Mucosa of descending colon (tissue), 3 donors: ENCODE data around the gene NDUFV2. TPM values are rescaled to one million over a fixed set of nuclear protein-coding genes. Genes with fewer than 3 reads are reported as not detected.
"Not testable (repeated sequence)": the region's sequence is repeated elsewhere in the genome, so short reads cannot be mapped to it uniquely, and the experiment has no call there.

Source experiments
- ATAC-seq: fragments of 200-7000 bp; cut with Tn5 transposase; one replicate; pipeline ENCODE4 v1.9.1; 2020; ENCODE audit warnings: mild to moderate bottlenecking, moderate library complexity
- DNase-seq, 3 donors: peaks; one replicate each; pipeline ENCODE4 v3.0.0-alpha.2; 2020
- H3K36me3 ChIP-seq: fragments of 200-600 bp; one replicate; pipeline ENCODE4 v1.8.0; 2021; ENCODE audit warnings: low read depth, mild to moderate bottlenecking
- H3K4me1 ChIP-seq: fragments of 200-600 bp; one replicate; pipeline ENCODE4 v1.8.0; 2021; ENCODE audit warnings: low read depth, mild to moderate bottlenecking
- H3K4me3 ChIP-seq: fragments of 200-600 bp; one replicate; pipeline ENCODE4 v1.8.0; 2021; ENCODE audit warnings: mild to moderate bottlenecking
- H3K9me3 ChIP-seq: fragments of 200-600 bp; one replicate; pipeline ENCODE4 v1.8.0; 2021; ENCODE audit warnings: mild to moderate bottlenecking
- CTCF ChIP-seq: fragments of 200-600 bp; IDR thresholded peaks from one replicate; pipeline ENCODE4 v1.8.0; 2022; ENCODE audit warnings: antibody characterized with exemption, mild to moderate bottlenecking
- intact Hi-C, 2 donors: fragments of 100-400 bp; cut with DNase I in 1 of 2; cut with micrococcal nuclease in 1 of 2; formaldehyde crosslinking; loops; one replicate each; pipeline versions ENCODE4 v1.11.0 to v1.11.1; 2022; cut with DNase I, micrococcal nuclease
- total RNA-seq, 3 donors: library from RNA; stranded (reverse); fragmentation: NEBNext Ultra II Directional in 2 of 3; extraction: Animal tissue kit (Norgen Biotek cat#: 25700) in 2 of 3; gene quantifications; one replicate each; pipeline versions ENCODE4 v1.2.1 to v1.2.4, GENCODE V29; 2021 to 2023
- donor health status: DM: no; HTN: no; CAD: no; lungs with moderate emphysema.
- donor health status: DM: no; HTN: no; CAD: no.
- donor health status: DM: no; HTN: yes; CAD: no.

The NDUFV2 gene
- total RNA-seq, 3 donors from 2014 or later: 146 to 199 (median 163) TPM

GRCh38 chr18:9082711-9083510, 19.6 kb upstream of the NDUFV2 start:
- H3K4me3 ChIP-seq: no peak overlapping the region
- H3K36me3 ChIP-seq: no peaks in the 10 kb centered on the region
- no peaks in the 10 kb centered on the region for H3K4me1 ChIP-seq
- ATAC-seq (peak; percentile 64), DNase-seq (no peak)
- TF ChIP-seq CTCF: no peak
- H3K9me3 ChIP-seq: no peaks in the 10 kb centered on the region
- intact Hi-C loops: no loop called here

- DNase-seq (no peak), ATAC-seq (no peak)
- Histone ChIP-seq H3K36me3 (no peaks in the 10 kb centered on the region), H3K9me3 (no peaks in the 10 kb centered on the region), H3K4me3 (no peak overlapping the region), H3K4me1 (no peaks in the 10 kb centered on the region)
- no peak for TF ChIP-seq CTCF
- intact Hi-C loops: no loop called here
Observed at GRCh38 chr18:9086015-9086414, 16.5 kb upstream of the NDUFV2 start.

GRCh38 chr18:9086624-9087023, 15.9 kb upstream of the NDUFV2 start:
- no peak for DNase-seq
- intact Hi-C loops: no loop called here
- H3K9me3 ChIP-seq: no peaks in the 10 kb centered on the region
- TF ChIP-seq CTCF: no peak
- H3K36me3 ChIP-seq: no peaks in the 10 kb centered on the region
- ATAC-seq: no peak
- H3K4me3 ChIP-seq: no peak overlapping the region
- H3K4me1 ChIP-seq: no peaks in the 10 kb centered on the region

GRCh38 chr18:9087144-9087543, 15.4 kb upstream of the NDUFV2 start:
- intact Hi-C loops: no loop called here
- H3K4me3 ChIP-seq: no peak overlapping the region
- no peak for DNase-seq
- no peak for ATAC-seq
- no peak for TF ChIP-seq CTCF
- no peaks in the 10 kb centered on the region for H3K9me3 ChIP-seq
- H3K4me1 ChIP-seq: no peaks in the 10 kb centered on the region
- no peaks in the 10 kb centered on the region for H3K36me3 ChIP-seq

GRCh38 chr18:9088252-9088651, 14.2 kb upstream of the NDUFV2 start:
- no peaks in the 10 kb centered on the region for H3K9me3 ChIP-seq
- intact Hi-C loops: no loop called here
- no peak for DNase-seq
- H3K4me1 ChIP-seq: peaks cover 6% of the 10 kb centered on the region
- H3K4me3 ChIP-seq: no peak overlapping the region
- H3K36me3 ChIP-seq: no peaks in the 10 kb centered on the region
- no peak for TF ChIP-seq CTCF
- ATAC-seq: no peak

- H3K36me3 ChIP-seq, intact Hi-C loops, H3K9me3 ChIP-seq, H3K4me1 ChIP-seq, DNase-seq, ATAC-seq, H3K4me3 ChIP-seq: not testable (repeated sequence)
Observed at GRCh38 chr18:9088727-9089126, 13.8 kb upstream of the NDUFV2 start.
